Ishikawa (cell line): Measurements from ENCODE around the gene IL1RAPL1.

Experiments used
- CEBPB ChIP-seq: IDR thresholded peaks from 2 replicates; pipeline ENCODE4 v1.6.1; 2012
- EGR1 ChIP-seq: IDR thresholded peaks from 2 replicates; pipeline ENCODE4 v1.6.1; 2012
- EP300 ChIP-seq: IDR thresholded peaks from 2 replicates; pipeline ENCODE4 v1.6.1; 2012; ENCODE audit warnings: borderline replicate concordance
- FOXM1 ChIP-seq: IDR thresholded peaks from 2 replicates; pipeline ENCODE4 v1.6.1; 2012; ENCODE audit warnings: low read depth, borderline replicate concordance
- MAX ChIP-seq: IDR thresholded peaks from 2 replicates; pipeline ENCODE4 v1.6.1; 2012
- TCF12 ChIP-seq: IDR thresholded peaks from 2 replicates; pipeline ENCODE4 v1.6.1; 2012; ENCODE audit warnings: low read depth
- TEAD4 ChIP-seq: IDR thresholded peaks from 2 replicates; pipeline ENCODE4 v1.6.1; 2012
- YY1 ChIP-seq: IDR thresholded peaks from 2 replicates; pipeline ENCODE4 v1.6.1; 2012; ENCODE audit warnings: low read depth
- TF ChIP-seq, protein P1 (sequence below): IDR thresholded peaks from 2 replicates; pipeline ENCODE4 v1.6.1; 2012; ENCODE audit warnings: low read depth, mild to moderate bottlenecking

GRCh38 chrX:28756175-28756574 is 168.9 kb downstream of the IL1RAPL1 start:
- TF ChIP-seq CEBPB, result no peak
- no peak for TF ChIP-seq YY1
- TF ChIP-seq TCF12, result no peak
- no peak for TF ChIP-seq FOXM1
- TF ChIP-seq EP300, result no peak
- TF ChIP-seq, protein P1, sequence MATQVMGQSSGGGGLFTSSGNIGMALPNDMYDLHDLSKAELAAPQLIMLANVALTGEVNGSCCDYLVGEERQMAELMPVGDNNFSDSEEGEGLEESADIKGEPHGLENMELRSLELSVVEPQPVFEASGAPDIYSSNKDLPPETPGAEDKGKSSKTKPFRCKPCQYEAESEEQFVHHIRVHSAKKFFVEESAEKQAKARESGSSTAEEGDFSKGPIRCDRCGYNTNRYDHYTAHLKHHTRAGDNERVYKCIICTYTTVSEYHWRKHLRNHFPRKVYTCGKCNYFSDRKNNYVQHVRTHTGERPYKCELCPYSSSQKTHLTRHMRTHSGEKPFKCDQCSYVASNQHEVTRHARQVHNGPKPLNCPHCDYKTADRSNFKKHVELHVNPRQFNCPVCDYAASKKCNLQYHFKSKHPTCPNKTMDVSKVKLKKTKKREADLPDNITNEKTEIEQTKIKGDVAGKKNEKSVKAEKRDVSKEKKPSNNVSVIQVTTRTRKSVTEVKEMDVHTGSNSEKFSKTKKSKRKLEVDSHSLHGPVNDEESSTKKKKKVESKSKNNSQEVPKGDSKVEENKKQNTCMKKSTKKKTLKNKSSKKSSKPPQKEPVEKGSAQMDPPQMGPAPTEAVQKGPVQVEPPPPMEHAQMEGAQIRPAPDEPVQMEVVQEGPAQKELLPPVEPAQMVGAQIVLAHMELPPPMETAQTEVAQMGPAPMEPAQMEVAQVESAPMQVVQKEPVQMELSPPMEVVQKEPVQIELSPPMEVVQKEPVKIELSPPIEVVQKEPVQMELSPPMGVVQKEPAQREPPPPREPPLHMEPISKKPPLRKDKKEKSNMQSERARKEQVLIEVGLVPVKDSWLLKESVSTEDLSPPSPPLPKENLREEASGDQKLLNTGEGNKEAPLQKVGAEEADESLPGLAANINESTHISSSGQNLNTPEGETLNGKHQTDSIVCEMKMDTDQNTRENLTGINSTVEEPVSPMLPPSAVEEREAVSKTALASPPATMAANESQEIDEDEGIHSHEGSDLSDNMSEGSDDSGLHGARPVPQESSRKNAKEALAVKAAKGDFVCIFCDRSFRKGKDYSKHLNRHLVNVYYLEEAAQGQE, result no peak
- no peak for TF ChIP-seq MAX
- TF ChIP-seq EGR1, result no peak
- TF ChIP-seq TEAD4, result no peak
